Measurements from ENCODE around the gene IFT43. TPM values are rescaled to one million over a fixed set of nuclear protein-coding genes. Genes with fewer than 3 reads are reported as not detected.

Gene IFT43
- total and polyA plus RNA-seq, 10 of the 15 experiments (the other 5 are each of a cell fraction or from before 2014, with no cell fraction given), result 8.2 to 24.8 (median 14.0) TPM

- no peak for TF ChIP-seq ZBTB4 (CRISPR knock-in tag; IDR thresholded peaks at IDR 0.05)
- TF ChIP-seq HDAC6 (IDR thresholded peaks at IDR 0.05; ENCODE audit: unreplicated experiment), result no peak
- TF ChIP-seq MEF2A (IDR thresholded peaks at IDR 0.05; ENCODE audit: insufficient read depth, low read depth, low read length), result no peak
- no peak for TF ChIP-seq GABPA (IDR thresholded peaks at IDR 0.05; ENCODE audit: low read depth)
- TF ChIP-seq TAF1 (IDR thresholded peaks at IDR 0.05; ENCODE audit: borderline replicate concordance, low read depth, low read length), result no peak
- no peak for TF ChIP-seq CUX1 (IDR thresholded peaks at IDR 0.05; ENCODE audit: insufficient replicate concordance, low read depth, low read length)
- no peak for TF ChIP-seq BCL3 (IDR thresholded peaks at IDR 0.05; ENCODE audit: borderline replicate concordance, insufficient read depth, low read depth, low read length, poor library complexity, severe bottlenecking)
- TF ChIP-seq YY1 (IDR thresholded peaks at IDR 0.05; ENCODE audit: low read depth, low read length), result no peak
- TF ChIP-seq BRCA1 (IDR thresholded peaks at IDR 0.05; ENCODE audit: low read depth, low read length), result no peak
- no peak for TF ChIP-seq TBL1XR1 (IDR thresholded peaks at IDR 0.05; ENCODE audit: low read depth, low read length)
- TF ChIP-seq MXI1 (IDR thresholded peaks at IDR 0.05; ENCODE audit: low read depth, low read length), result no peak
Measured at GRCh38 chr14:75980856-75981255, 4.7 kb upstream of the IFT43 start (continued).
